Transverse colon (tissue), 4 donors: ENCODE results near the gene SUCLG2. TPM values are rescaled to one million over a fixed set of nuclear protein-coding genes. Genes with fewer than 3 reads are reported as not detected.

Source experiments
- DNase-seq: peaks from one replicate; pipeline ENCODE4 v3.0.0-alpha.2; 2019
- H3K27ac ChIP-seq, 4 donors: fragments of 200-600 bp; sonication (generic); 2 replicates each; pipeline ENCODE4 v1.5.1; 2016 to 2018; ENCODE audit warnings: inconsistent platforms in 4 of 4
- H3K27me3 ChIP-seq: fragments of 200-600 bp; sonication (generic); 2 replicates; pipeline ENCODE4 v1.5.1; 2017; ENCODE audit warnings: inconsistent platforms
- H3K36me3 ChIP-seq, 4 donors: fragments of 200-600 bp; sonication (generic); 2 replicates each; pipeline ENCODE4 v1.5.1; 2017 to 2019; ENCODE audit warnings: inconsistent platforms in 4 of 4
- H3K4me1 ChIP-seq, 4 donors: fragments of 200-600 bp; sonication (generic); 2 replicates each; pipeline ENCODE4 v1.5.1; 2017 to 2020; ENCODE audit warnings: inconsistent platforms in 4 of 4
- H3K4me3 ChIP-seq, 4 donors: fragments of 200-600 bp; sonication (generic); 1 replicate in 1 of 4; 2 replicates in 3 of 4; pipeline versions ENCODE4 v1.5.1 to v1.6.1; 2017 to 2019; ENCODE audit warnings: inconsistent platforms in 4 of 4
- H3K9me3 ChIP-seq, 2 donors: fragments of 200-600 bp; sonication (generic); 2 replicates each; pipeline ENCODE4 v1.5.1; 2017 to 2019; ENCODE audit warnings: inconsistent platforms in 2 of 2
- CTCF ChIP-seq, 5 experiments: fragments of 200-600 bp in 3 of 5; fragments of 450-650 bp in 2 of 5; sonication (generic) in 3 of 5; IDR thresholded peaks; 1 replicate in 2 of 5; 2 replicates in 3 of 5; pipeline ENCODE4 v1.5.1; 2016 to 2017; ENCODE audit warnings: antibody characterized with exemption in 5 of 5, inconsistent platforms in 3 of 5, mild to moderate bottlenecking in 2 of 5, moderate library complexity in 1 of 5
- EP300 ChIP-seq: sonication (generic); formaldehyde crosslinking; IDR thresholded peaks from one replicate; pipeline ENCODE4 v1.6.1; 2017; ENCODE audit warnings: antibody characterized with exemption, low read depth
- POLR2A ChIP-seq: fragments of 450-650 bp; IDR thresholded peaks from one replicate; pipeline ENCODE4 v1.6.1; 2016; ENCODE audit warnings: antibody characterized with exemption, mild to moderate bottlenecking, moderate library complexity
- POLR2AphosphoS5 ChIP-seq, 3 donors: sonication (generic); formaldehyde crosslinking; IDR thresholded peaks; one replicate each; pipeline ENCODE4 v1.6.1; 2016; ENCODE audit warnings: antibody characterized with exemption in 3 of 3
- WGBS, 2 donors: methylation state at CpG; one replicate each; pipeline ENCODE4 v1.1.5; 2018; ENCODE audit warnings: low coverage in 1 of 2; 5-methylcytosine and 5-hydroxymethylcytosine counted together
- in situ Hi-C, 4 donors: fragments of 200-750 bp; cut with MboI; loops; one replicate each; pipeline versions ENCODE4 v1.15.0 to v1.15.1; 2017; ENCODE audit warnings: low sequenced_read_pairs in 3 of 4, low pct_ligation_motif_present in 1 of 4, low pct_unique_long_range_greater_than_20kb in 1 of 4
- intact Hi-C: fragments of 100-400 bp; cut with DNase I; formaldehyde crosslinking; loops from one replicate; pipeline ENCODE4 v1.15.1; 2023; ENCODE audit warnings: low total_unique reads
- total RNA-seq, 4 donors: library from RNA; depleted of rRNA; stranded (reverse); fragments of >200 nt; gene quantifications; one replicate each; pipeline ENCODE4 v1.1.0, GENCODE V29; 2016

The SUCLG2 gene
- total RNA-seq, 4 donors from 2014 or later: 59.5 to 269 (median 160) TPM

GRCh38 chr3:67642734-67643133 lies 11.7 kb downstream of the SUCLG2 start:
- intact Hi-C loops: no loop called here
- no peak for TF ChIP-seq CTCF (IDR thresholded peaks at IDR 0.05)
- peak in 1 of 3 donors; percentile 23 for TF ChIP-seq POLR2AphosphoS5 (IDR thresholded peaks at IDR 0.05)
- no peak for TF ChIP-seq POLR2A
- no peak for TF ChIP-seq EP300
- H3K27me3 ChIP-seq: no peaks in the 10 kb centered on the region
- H3K9me3 ChIP-seq: no peaks in the 10 kb centered on the region
- peak overlapping the region in 2 of 4 donors; percentile 9 to 41 for H3K27ac ChIP-seq
- 50 to 67% methylated on average over 1 of the region's 1 CpG for WGBS, 2 donors
- peaks cover 6 to 34% (median 20%) of the 10 kb centered on the region in 4 donors for H3K4me1 ChIP-seq
- no peak overlapping the region for H3K4me3 ChIP-seq
- no peaks in the 10 kb centered on the region for H3K36me3 ChIP-seq
- in situ Hi-C loops: no loop called here
- peak; percentile 83 for DNase-seq

GRCh38 chr3:67642190-67642589 lies 12.2 kb downstream of the SUCLG2 start:
- intact Hi-C loops (no loop called here), in situ Hi-C loops (no loop called here)
- H3K27me3 ChIP-seq: no peaks in the 10 kb centered on the region
- no peaks in the 10 kb centered on the region for H3K36me3 ChIP-seq
- DNase-seq: no peak
- peaks cover under 1 to 29% (median 14%) of the 10 kb centered on the region in 4 donors for H3K4me1 ChIP-seq
- 79% methylated on average over 4 of the region's 4 CpGs; no CpG with 5 or more reads in 1 of the 2 donors for WGBS, 2 donors
- TF ChIP-seq POLR2A (no peak), EP300 (no peak), CTCF (IDR thresholded peaks at IDR 0.05) (no peak), POLR2AphosphoS5 (IDR thresholded peaks at IDR 0.05) (no peak)
- H3K4me3 ChIP-seq: no peak overlapping the region
- no peaks in the 10 kb centered on the region for H3K9me3 ChIP-seq
- peak overlapping the region in 2 of 4 donors; percentile 9 to 41 for H3K27ac ChIP-seq

- 67 to 75% methylated on average over 2 to 3 of the region's 3 CpGs for WGBS, 2 donors
- intact Hi-C loops (no loop called here), in situ Hi-C loops (no loop called here)
- H3K4me1 ChIP-seq: peaks cover 0 to 24% (median 10%) of the 10 kb centered on the region in 4 donors
- DNase-seq: no peak
- no peaks in the 10 kb centered on the region for H3K36me3 ChIP-seq
- H3K27ac ChIP-seq: no peak overlapping the region
- H3K27me3 ChIP-seq: no peaks in the 10 kb centered on the region
- no peak for TF ChIP-seq POLR2AphosphoS5 (IDR thresholded peaks at IDR 0.05)
- no peak for TF ChIP-seq CTCF (IDR thresholded peaks at IDR 0.05)
- TF ChIP-seq POLR2A: no peak
- no peak for TF ChIP-seq EP300
- no peak overlapping the region for H3K4me3 ChIP-seq
- no peaks in the 10 kb centered on the region for H3K9me3 ChIP-seq
Observed at GRCh38 chr3:67641451-67641850, 13.0 kb downstream of the SUCLG2 start.

- DNase-seq: no peak
- Histone ChIP-seq H3K27me3 (no peaks in the 10 kb centered on the region), H3K4me1 (peaks cover 0 to 25% (median 7%) of the 10 kb centered on the region in 4 donors), H3K36me3 (no peaks in the 10 kb centered on the region), H3K4me3 (no peak overlapping the region), H3K27ac (no peak overlapping the region), H3K9me3 (no peaks in the 10 kb centered on the region)
- TF ChIP-seq CTCF (IDR thresholded peaks at IDR 0.05): no peak
- TF ChIP-seq POLR2A: no peak
- TF ChIP-seq POLR2AphosphoS5 (IDR thresholded peaks at IDR 0.05): no peak
- TF ChIP-seq EP300: no peak
- intact Hi-C loops (no loop called here), in situ Hi-C loops (no loop called here)
- 88 to 89% methylated on average over 2 to 6 of the region's 6 CpGs for WGBS, 2 donors
Observed at GRCh38 chr3:67640023-67640660, 14.3 kb downstream of the SUCLG2 start.
